ENCODE results near the gene UTF1.

Gene UTF1

GRCh38 chr10:133196936-133197758, 32.9 kb upstream of the UTF1 start:
- DNase-seq: no peak

- no peak for DNase-seq
Measured at GRCh38 chr10:133197786-133198185, 32.2 kb upstream of the UTF1 start.

DNA sequence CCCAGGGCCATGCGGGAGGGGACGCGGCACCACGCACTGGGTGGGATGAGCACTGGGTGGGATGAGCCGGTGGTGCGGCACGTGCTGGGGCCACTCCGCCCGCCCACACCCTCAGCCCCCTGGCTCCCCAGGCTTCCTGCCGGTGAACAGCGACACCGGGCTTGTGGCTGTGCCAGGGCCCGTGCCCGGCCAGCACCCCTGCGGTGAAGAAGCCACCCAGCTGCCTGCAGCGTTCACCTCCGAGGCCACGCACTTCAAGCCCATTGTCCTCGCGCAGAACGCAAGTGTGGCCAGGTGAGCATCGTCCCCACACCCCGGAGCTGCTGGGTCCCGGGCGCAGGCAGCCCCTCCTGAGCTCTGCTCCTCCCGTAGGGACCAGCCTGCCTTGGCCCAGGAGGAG, 31.8 kb upstream of the UTF1 start:
- DNase-seq: no peak

- DNase-seq: no peak
Measured at GRCh38 chr10:133198621-133199487, 31.2 kb upstream of the UTF1 start.

DNA sequence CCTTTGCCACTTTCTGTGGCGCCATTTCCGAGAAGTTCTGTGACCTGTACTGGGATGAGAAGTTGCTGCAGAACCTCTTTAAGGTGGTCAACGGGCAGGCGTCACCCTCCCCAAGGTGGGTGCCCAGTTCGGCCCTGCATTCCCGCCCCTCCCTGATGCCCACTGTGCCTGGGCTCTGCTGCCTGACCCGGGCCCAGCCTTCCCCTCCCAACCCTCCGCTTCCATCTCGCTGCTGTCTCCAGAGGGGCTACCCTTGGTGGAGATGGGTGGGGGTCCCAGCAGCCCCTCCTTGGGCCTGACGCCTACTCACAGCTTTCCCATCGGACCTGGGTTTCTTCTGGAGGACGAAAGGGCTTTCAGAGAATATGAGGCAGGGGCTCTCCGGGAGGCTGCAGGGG, 30.5 kb upstream of the UTF1 start:
- no peak for DNase-seq

DNA sequence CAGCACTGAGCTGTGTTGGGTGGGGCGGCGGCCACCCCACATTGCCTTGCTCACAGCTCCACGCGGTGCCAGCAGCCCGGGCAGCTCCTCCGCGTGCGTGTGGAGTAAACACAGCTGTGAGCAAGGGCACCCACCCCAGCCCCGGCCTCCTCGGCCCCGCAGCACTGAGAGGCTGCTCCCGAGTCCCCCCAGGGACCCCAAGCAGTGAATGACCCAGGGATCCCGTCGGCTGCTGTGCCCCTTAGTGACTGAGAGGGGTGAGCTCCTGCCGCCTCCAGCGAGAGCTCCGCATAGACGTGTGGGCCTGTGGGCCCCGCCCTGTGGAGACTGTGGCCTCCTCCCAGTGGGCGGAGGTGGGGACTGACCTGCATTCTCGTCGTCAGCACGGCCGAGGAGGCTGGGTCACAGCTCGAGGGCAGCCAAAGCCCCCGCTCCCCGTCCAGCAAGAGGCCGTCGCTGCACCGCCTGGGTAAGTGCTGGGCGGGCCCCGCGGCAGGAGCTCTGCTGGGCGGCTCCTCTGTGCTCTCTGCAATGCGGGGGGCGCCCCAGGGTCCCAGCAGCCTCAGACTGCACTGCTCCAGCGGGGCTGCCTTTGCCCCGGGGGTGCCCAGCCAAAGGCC, 29.9 kb upstream of the UTF1 start:
- DNase-seq: no peak

GRCh38 chr10:133200621-133201031, 29.4 kb upstream of the UTF1 start:
- DNase-seq: no peak

DNA sequence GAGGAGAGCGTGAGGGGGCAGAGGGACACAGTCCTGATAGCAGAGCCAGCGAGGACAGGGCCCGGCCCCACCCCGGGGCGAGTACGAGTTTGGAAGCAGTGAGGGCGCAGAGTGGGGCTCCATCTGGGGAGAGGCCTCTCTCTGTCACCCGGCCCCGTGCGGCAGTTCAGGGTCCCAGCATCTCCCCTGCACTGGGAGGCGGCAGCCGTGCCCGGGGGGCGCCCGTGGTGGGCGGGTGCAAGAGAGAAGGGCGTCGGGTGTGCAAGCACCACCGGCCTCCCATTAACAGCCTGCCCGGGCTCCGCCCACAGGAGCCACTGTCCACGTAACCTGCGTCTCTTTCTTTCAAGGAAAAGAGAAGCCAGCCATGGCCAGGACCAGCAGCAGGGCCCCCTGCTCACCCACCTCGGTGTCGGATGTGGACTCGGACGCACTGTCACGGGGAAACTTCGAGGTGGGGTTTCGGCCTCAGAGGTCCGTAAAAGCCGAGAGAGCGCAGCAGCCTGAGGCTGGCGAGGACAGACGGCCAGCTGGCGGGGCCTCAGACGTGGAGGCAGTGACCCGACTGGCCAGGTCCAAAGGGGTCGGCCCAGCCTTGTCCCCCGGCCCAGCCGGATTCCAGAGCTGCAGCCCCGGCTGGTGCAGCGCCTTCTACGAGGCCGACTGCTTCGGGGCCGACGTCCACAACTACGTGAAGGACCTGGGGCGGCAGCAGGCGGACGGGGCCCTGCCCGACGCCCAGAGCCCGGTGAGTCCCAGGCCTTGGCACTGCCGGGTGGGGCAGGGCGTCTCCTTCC, 28.7 kb upstream of the UTF1 start:
- no peak for DNase-seq

- DNase-seq: no peak
Measured at GRCh38 chr10:133201948-133202725, 27.9 kb upstream of the UTF1 start.

DNA sequence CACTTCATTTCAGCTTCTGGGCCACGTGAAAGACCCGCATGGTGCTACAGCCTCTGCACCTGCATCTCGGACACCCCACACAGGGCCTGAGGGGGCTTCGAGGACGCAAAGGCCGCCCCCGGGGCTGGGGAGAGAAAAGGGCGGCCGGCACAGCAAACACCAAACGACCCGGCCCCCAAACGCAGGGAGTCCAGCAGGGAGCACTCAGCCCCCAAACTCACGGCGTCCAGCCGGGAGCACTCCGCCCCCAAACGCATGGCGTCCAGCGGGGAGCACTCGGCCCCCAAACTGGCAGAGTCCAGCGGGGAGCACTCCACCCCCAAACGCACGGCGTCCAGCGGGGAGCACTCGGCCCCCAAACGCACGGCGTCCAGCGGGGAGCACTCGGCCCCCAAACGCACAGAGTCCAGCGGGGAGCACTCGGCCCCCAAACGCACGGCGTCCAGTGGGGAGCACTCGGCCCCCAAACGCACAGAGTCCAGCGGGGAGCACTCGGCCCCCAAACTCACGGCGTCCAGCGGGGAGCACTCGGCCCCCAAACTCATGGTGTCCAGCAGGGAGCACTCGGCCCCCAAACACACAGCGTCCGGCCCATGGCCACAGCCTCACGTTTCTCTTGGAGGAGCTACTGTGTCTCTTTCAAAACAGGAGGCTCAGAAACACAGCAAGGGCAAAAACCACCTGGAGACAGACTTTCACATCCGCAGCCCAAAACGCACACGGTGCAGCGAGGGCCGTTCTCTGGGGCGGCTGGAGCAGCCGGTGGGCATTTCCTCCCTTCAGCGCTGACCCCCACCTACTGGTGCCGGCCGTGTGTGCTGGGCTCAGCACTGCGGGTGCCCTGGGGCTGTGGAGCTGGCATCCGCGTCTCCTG, 27.0 kb upstream of the UTF1 start:
- no peak for DNase-seq

GRCh38 chr10:133203652-133204195, 26.3 kb upstream of the UTF1 start:
- DNase-seq: no peak

GRCh38 chr10:133204226-133205015, 25.6 kb upstream of the UTF1 start:
- no peak for DNase-seq

DNA sequence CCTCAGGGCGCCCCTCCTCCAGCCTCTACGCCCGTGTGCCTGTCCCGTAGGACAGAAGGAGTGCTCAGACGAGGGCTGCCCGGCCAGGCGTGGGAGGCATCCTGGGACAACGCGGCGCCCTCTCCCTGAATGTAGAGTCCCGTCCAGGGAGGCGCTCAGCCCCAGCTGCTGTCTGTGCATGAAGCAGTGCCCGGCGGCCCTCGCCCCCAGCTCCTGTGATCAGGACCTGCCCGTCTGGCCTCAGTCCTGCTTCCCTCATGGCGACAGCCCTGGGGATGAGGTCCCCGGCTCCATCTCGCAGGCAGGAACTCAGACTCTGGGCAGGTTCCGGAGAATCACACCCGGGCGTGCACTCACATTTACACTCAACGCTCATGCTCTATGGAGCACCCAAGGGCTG, 24.9 kb upstream of the UTF1 start:
- no peak for DNase-seq

DNA sequence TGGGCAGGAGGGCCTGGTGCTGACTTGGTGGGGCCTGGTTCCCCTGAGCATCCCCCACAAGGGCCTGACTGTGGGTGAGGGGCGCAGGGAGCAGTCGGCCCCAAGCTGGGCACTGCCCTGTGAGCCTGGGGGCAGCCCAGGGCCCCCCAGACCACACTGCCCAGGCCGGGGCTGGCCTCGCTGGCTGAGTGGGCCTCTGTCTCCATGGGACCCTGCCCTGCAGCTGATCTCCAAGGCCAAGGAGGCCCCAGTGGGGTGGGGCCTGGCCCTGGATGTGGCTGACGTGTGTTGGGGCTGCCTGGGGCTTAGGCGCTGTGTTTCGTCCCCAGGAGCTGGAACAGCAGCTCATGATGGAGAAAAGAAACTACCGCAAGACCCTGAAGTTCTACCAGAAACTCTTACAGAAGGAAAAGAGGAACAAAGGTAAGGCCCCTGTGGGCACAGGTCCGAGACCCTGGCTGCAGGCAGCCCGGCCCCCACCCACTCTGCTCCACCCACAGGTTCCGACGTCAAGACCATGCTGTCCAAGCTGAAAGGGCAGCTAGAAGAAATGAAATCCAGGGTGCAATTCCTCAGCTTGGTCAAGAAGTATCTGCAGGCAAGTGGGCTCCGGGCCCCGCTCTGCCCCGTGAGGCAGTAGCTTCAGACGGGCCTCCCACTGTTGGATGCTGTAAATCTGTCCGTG, 23.5 kb upstream of the UTF1 start:
- DNase-seq: no peak

DNA sequence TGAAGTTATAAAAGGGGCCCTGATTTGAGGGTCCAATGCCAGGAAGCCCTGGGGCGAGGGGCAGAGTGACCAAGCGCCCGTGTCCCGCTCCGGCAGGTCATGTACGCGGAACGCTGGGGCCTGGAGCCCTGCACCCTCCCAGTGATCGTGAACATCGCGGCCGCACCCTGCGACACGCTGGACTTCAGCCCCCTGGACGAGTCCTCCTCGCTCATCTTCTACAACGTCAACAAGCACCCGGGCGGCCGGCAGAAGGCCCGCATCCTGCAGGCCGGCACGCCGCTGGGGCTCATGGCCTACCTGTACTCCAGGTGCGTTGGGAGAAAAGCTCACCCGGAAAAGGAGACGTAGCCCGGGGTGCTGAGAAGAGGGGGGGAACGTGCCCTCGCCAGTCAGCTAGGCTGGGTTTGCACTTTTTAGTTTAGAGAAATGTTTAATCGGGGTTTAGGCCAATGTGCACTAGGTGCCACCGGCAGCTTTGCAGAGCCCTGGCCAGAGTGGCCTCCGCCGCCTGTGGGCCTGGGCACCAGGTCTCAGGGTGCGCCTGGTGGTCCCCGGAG, 22.9 kb upstream of the UTF1 start:
- no peak for DNase-seq

GRCh38 chr10:133207627-133208026, 22.4 kb upstream of the UTF1 start:
- DNase-seq: no peak

DNA sequence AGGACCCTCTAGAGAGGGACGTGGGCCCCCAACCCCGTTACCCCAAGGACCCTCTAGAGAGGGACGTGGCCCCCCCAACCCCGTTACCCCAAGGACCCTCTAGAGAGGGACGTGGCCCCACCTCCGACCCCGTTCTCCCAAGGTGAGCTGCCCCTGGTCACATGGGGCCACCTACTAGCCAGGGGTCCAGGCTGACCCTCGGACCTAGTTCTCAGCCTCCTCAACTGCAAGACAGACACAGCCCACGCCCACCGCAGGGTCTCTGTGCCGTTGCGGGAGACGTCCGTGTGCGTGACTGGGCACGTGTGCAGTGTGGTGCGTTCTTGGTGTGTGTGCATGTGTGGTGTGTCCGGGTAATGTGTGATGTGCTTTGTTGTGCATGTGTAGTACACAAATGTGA, 21.6 kb upstream of the UTF1 start:
- no peak for DNase-seq

GRCh38 chr10:133209117-133209516, 20.9 kb upstream of the UTF1 start:
- DNase-seq: no peak

DNA sequence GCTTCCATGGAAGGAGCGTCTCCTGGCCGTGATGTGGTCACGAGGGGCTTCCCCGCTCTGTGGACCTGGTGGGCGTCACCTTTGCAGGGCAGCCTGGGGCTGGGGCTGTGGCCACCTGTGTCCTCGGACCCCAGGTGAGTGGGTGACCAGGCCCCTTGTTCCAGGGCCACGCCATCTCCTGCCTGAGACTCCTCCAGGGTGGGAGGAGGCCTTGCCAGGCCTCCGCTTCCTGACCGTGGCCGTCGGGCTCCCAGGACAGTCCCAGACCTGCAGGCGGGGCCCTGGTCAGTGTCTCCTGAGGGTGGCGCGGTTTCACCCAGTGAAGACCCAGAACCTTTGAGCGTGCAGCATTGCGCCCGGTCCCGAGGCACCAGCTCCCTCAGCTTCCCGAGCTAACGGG, 20.4 kb upstream of the UTF1 start:
- no peak for DNase-seq
